Ishikawa (cell line): ENCODE data around the gene MYO5A.

ENCODE experiments used
- CEBPB ChIP-seq: IDR thresholded peaks from 2 replicates; pipeline ENCODE4 v1.6.1; 2012
- EP300 ChIP-seq: IDR thresholded peaks from 2 replicates; pipeline ENCODE4 v1.6.1; 2012; ENCODE audit warnings: borderline replicate concordance
- NFIC ChIP-seq: IDR thresholded peaks from 2 replicates; pipeline ENCODE4 v1.6.1; 2012
- RAD21 ChIP-seq: IDR thresholded peaks from 2 replicates; pipeline ENCODE4 v1.6.1; 2012; ENCODE audit warnings: low read depth
- TAF1 ChIP-seq: IDR thresholded peaks from 2 replicates; pipeline ENCODE4 v1.6.1; 2012; ENCODE audit warnings: low read depth, mild to moderate bottlenecking
- YY1 ChIP-seq: IDR thresholded peaks from 2 replicates; pipeline ENCODE4 v1.6.1; 2012; ENCODE audit warnings: low read depth
- TF ChIP-seq, protein P1 (sequence below): IDR thresholded peaks from 2 replicates; pipeline ENCODE4 v1.6.1; 2012
- TF ChIP-seq, protein P2 (sequence below): IDR thresholded peaks from 2 replicates; pipeline ENCODE4 v1.6.1; 2012

DNA sequence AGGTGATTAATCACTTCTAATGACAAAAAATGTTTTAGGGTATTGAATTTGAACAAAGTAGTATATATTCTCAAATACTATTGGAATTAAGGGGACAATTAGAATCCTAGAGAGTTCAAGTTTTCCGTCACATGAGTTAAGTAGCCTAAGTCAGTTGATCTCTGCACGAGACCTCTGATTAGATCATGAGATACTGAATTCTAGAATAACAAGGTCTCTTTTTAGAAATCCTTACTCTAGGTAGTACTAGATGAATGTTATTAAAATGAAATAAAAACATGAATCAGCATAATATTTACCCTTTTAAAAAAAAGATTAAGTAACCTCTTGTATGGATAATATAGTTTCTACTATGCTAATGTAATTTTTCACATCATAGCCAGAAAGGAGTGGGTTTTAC is 43.4 kb downstream of the MYO5A start:
- TF ChIP-seq YY1 (no peak), TAF1 (no peak), RAD21 (no peak), NFIC (no peak), CEBPB (no peak), EP300 (no peak)
- TF ChIP-seq, protein P1, sequence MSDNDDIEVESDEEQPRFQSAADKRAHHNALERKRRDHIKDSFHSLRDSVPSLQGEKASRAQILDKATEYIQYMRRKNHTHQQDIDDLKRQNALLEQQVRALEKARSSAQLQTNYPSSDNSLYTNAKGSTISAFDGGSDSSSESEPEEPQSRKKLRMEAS = no peak
- TF ChIP-seq, protein P2, sequence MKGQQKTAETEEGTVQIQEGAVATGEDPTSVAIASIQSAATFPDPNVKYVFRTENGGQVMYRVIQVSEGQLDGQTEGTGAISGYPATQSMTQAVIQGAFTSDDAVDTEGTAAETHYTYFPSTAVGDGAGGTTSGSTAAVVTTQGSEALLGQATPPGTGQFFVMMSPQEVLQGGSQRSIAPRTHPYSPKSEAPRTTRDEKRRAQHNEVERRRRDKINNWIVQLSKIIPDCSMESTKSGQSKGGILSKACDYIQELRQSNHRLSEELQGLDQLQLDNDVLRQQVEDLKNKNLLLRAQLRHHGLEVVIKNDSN = no peak
